Breast epithelium (tissue), 3 donors: ENCODE data around the gene UNC79.

Source experiments
- CTCF ChIP-seq, 3 donors: fragments of 450-650 bp; IDR thresholded peaks; one replicate each; pipeline ENCODE4 v1.5.1; 2016 to 2017; ENCODE audit warnings: antibody characterized with exemption in 3 of 3, mild to moderate bottlenecking in 3 of 3, moderate library complexity in 3 of 3
- POLR2A ChIP-seq: fragments of 450-650 bp; IDR thresholded peaks from one replicate; pipeline ENCODE4 v1.6.1; 2016; ENCODE audit warnings: antibody characterized with exemption, mild to moderate bottlenecking, moderate library complexity
- POLR2AphosphoS5 ChIP-seq, 3 donors: sonication (generic); formaldehyde crosslinking; IDR thresholded peaks; one replicate each; pipeline ENCODE4 v1.6.1; 2017; ENCODE audit warnings: antibody characterized with exemption in 3 of 3

- TF ChIP-seq CTCF (IDR thresholded peaks at IDR 0.05) (no peak), POLR2A (no peak), POLR2AphosphoS5 (IDR thresholded peaks at IDR 0.05) (no peak)
Observed at GRCh38 chr14:93643127-93643526, 212.4 kb downstream of the UNC79 start.
